DOHH2 (cell line): ENCODE measurements around the gene RASA2.

Source experiments
- H3F3A ChIP-seq: fragments of 200-600 bp; sonication (generic), shearing (Covaris generic); 2 replicates; pipeline ENCODE4 v1.6.0; 2016; ENCODE audit warnings: antibody characterized with exemption, mild to moderate bottlenecking; ENCODE audit not compliant: control insufficient read depth, insufficient read depth
- H3K27ac ChIP-seq: fragments of 200-600 bp; sonication (generic); 2 replicates; pipeline ENCODE4 v1.5.1; 2014; ENCODE audit warnings: low read depth, mild to moderate bottlenecking, low read length, moderate library complexity
- H3K27me3 ChIP-seq: fragments of 200-600 bp; sonication (generic); 2 replicates; pipeline ENCODE4 v1.6.1; 2014; ENCODE audit warnings: mild to moderate bottlenecking, low read length, mixed read lengths; ENCODE audit not compliant: control insufficient read depth
- H3K36me3 ChIP-seq: fragments of 200-600 bp; sonication (generic); 2 replicates; pipeline ENCODE4 v1.6.1; 2014; ENCODE audit warnings: mild to moderate bottlenecking, low read length, moderate library complexity, mixed read lengths; ENCODE audit not compliant: control insufficient read depth
- H3K4me1 ChIP-seq: fragments of 200-600 bp; sonication (generic); 2 replicates; pipeline ENCODE4 v1.6.1; 2014; ENCODE audit warnings: mild to moderate bottlenecking, low read length, mixed read lengths; ENCODE audit not compliant: control insufficient read depth
- H3K4me2 ChIP-seq: fragments of 200-600 bp; sonication (generic); 2 replicates; pipeline ENCODE4 v1.6.0; 2014; ENCODE audit warnings: mild to moderate bottlenecking, low read length, moderate library complexity
- H3K4me3 ChIP-seq: fragments of 200-600 bp; sonication (generic); 2 replicates; pipeline ENCODE4 v1.5.1; 2014; ENCODE audit warnings: mild to moderate bottlenecking, low read length, mixed read lengths
- H3K79me2 ChIP-seq: fragments of 200-600 bp; sonication (generic); 2 replicates; pipeline ENCODE4 v1.6.1; 2014; ENCODE audit warnings: mild to moderate bottlenecking, low read length, mixed read lengths; ENCODE audit not compliant: control insufficient read depth
- H3K9me2 ChIP-seq: fragments of 200-600 bp; sonication (generic); replicated peaks from 2 replicates; pipeline ENCODE4 v1.6.1; 2014; ENCODE audit warnings: mild to moderate bottlenecking, low read length, mixed read lengths; ENCODE audit not compliant: control insufficient read depth
- H3K9me3 ChIP-seq: fragments of 200-600 bp; sonication (generic); 2 replicates; pipeline ENCODE4 v1.6.1; 2014; ENCODE audit warnings: antibody characterized with exemption, low read length, mixed read lengths; ENCODE audit not compliant: control insufficient read depth, insufficient read depth
- H4K20me1 ChIP-seq: fragments of 200-600 bp; sonication (generic); 2 replicates; pipeline ENCODE4 v1.6.0; 2014; ENCODE audit warnings: low read depth, mild to moderate bottlenecking, antibody characterized with exemption, low read length, moderate library complexity; ENCODE audit not compliant: control insufficient read depth, insufficient read depth
- EZH2phosphoT487 ChIP-seq: fragments of 200-600 bp; sonication (generic); IDR thresholded peaks from 2 replicates; pipeline ENCODE4 v1.6.1; 2017; ENCODE audit warnings: borderline replicate concordance, mild to moderate bottlenecking, antibody characterized with exemption, low read length, moderate library complexity, mixed read lengths
- TF ChIP-seq, protein P1 (sequence below): fragments of 200-600 bp; sonication (generic); IDR thresholded peaks from one replicate; pipeline ENCODE4 v1.5.1; 2014; ENCODE audit warnings: antibody characterized with exemption, mild to moderate bottlenecking, low read depth, low read length; ENCODE audit not compliant: poor library complexity, severe bottlenecking

Gene RASA2

GRCh38 chr3:141597931-141598330 is 111.1 kb downstream of the RASA2 start:
- Histone ChIP-seq H3K4me1 (no peaks in the 10 kb centered on the region), H3K4me3 (no peak overlapping the region), H3K9me3 (no peaks in the 10 kb centered on the region), H3K27me3 (no peaks in the 10 kb centered on the region), H3F3A (no peaks in the 10 kb centered on the region), H3K4me2 (no peak overlapping the region), H3K9me2 (no peaks in the 10 kb centered on the region), H4K20me1 (no peaks in the 10 kb centered on the region), H3K36me3 (peaks cover 23% of the 10 kb centered on the region), H3K27ac (no peak overlapping the region), H3K79me2 (no peaks in the 10 kb centered on the region)
- TF ChIP-seq, protein P1, sequence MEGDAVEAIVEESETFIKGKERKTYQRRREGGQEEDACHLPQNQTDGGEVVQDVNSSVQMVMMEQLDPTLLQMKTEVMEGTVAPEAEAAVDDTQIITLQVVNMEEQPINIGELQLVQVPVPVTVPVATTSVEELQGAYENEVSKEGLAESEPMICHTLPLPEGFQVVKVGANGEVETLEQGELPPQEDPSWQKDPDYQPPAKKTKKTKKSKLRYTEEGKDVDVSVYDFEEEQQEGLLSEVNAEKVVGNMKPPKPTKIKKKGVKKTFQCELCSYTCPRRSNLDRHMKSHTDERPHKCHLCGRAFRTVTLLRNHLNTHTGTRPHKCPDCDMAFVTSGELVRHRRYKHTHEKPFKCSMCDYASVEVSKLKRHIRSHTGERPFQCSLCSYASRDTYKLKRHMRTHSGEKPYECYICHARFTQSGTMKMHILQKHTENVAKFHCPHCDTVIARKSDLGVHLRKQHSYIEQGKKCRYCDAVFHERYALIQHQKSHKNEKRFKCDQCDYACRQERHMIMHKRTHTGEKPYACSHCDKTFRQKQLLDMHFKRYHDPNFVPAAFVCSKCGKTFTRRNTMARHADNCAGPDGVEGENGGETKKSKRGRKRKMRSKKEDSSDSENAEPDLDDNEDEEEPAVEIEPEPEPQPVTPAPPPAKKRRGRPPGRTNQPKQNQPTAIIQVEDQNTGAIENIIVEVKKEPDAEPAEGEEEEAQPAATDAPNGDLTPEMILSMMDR: no peak
- TF ChIP-seq EZH2phosphoT487: no peak

GRCh38 chr3:141600331-141600730 is 113.5 kb downstream of the RASA2 start:
- Histone ChIP-seq H3K4me1 (no peaks in the 10 kb centered on the region), H3K36me3 (peaks cover 15% of the 10 kb centered on the region), H3K9me3 (no peaks in the 10 kb centered on the region), H3K27me3 (no peaks in the 10 kb centered on the region), H3K79me2 (no peaks in the 10 kb centered on the region), H3K9me2 (no peaks in the 10 kb centered on the region), H3F3A (no peaks in the 10 kb centered on the region), H3K4me3 (no peak overlapping the region), H4K20me1 (no peaks in the 10 kb centered on the region), H3K27ac (no peak overlapping the region), H3K4me2 (no peak overlapping the region)
- TF ChIP-seq EZH2phosphoT487: no peak
- TF ChIP-seq, protein P1: no peak

DNA sequence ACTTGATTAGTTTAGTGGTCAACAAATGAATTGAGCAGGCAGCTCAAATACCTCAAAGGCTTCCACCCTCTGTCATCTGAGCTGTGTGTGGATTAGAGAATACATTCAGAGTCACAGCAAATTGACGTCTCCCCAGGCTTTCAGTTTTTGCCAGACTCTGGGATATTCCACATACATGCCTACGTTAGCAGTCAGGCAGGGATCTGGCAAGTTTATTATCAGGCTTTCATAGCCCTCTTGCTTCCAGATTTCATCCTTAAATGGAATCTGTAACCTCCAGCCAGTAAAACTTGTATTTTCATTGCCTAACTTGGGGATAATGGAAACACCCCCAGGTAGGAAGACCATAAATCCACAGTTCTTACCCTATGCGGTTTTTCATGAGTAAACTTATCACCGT is 115.9 kb downstream of the RASA2 start:
- H3K4me3 ChIP-seq: no peak overlapping the region
- H3K36me3 ChIP-seq: peaks cover 3% of the 10 kb centered on the region; the same call in 1 of the 2 replicates
- no peaks in the 10 kb centered on the region for H3K27me3 ChIP-seq
- TF ChIP-seq, protein P1: no peak
- TF ChIP-seq EZH2phosphoT487: no peak
- H3K27ac ChIP-seq: no peak overlapping the region
- no peaks in the 10 kb centered on the region for H4K20me1 ChIP-seq
- no peaks in the 10 kb centered on the region for H3F3A ChIP-seq
- no peaks in the 10 kb centered on the region for H3K4me1 ChIP-seq
- H3K9me2 ChIP-seq: no peaks in the 10 kb centered on the region
- H3K79me2 ChIP-seq: no peaks in the 10 kb centered on the region
- no peaks in the 10 kb centered on the region for H3K9me3 ChIP-seq
- H3K4me2 ChIP-seq: no peak overlapping the region

DNA sequence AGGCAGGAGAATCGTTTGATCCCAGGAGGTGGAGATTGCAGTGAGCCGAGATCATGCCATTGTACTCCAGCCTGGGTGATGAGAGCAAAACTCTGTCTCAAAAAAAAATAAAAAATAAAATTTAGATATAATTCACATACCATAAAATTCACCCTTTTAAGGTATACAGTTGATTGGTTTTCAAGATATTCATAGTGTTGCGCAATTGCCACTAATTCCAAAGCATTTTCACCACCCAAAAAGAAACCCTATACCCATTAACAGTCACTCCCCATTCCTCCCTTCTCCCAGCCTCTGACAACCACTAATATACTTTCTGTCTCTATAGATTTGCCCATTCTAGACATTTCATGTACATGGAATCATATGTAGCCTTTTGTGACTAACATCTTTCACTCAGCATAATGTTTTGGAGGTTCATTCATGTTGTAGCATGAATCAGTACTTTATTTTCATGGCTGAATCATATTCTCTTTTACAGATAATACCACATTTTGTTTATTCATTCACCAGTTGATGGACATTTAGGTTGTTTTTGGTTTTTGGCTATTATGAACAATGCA is 116.7 kb downstream of the RASA2 start:
- H3K36me3 ChIP-seq: peaks cover 11% of the 10 kb centered on the region
- no peaks in the 10 kb centered on the region for H3K9me3 ChIP-seq
- no peaks in the 10 kb centered on the region for H4K20me1 ChIP-seq
- H3F3A ChIP-seq: no peaks in the 10 kb centered on the region
- no peaks in the 10 kb centered on the region for H3K9me2 ChIP-seq
- no peaks in the 10 kb centered on the region for H3K79me2 ChIP-seq
- no peak overlapping the region for H3K4me2 ChIP-seq
- H3K27me3 ChIP-seq: no peaks in the 10 kb centered on the region
- TF ChIP-seq, protein P1: no peak
- TF ChIP-seq EZH2phosphoT487: no peak
- no peak overlapping the region for H3K4me3 ChIP-seq
- H3K4me1 ChIP-seq: no peaks in the 10 kb centered on the region
- H3K27ac ChIP-seq: no peak overlapping the region
